GM12878 (cell line): ENCODE data around the gene RGS19. TPM values are rescaled to one million over a fixed set of nuclear protein-coding genes. Genes with fewer than 3 reads are reported as not detected.

Experiments used
- CHD4 ChIP-seq: fragments of 200-600 bp; sonication (generic); IDR thresholded peaks from 2 replicates; pipeline ENCODE4 v1.6.1; 2016; ENCODE audit warnings: mild to moderate bottlenecking
- CREB1 ChIP-seq: IDR thresholded peaks from 2 replicates; pipeline ENCODE4 v1.6.1; 2012; ENCODE audit warnings: low read depth, mild to moderate bottlenecking, inconsistent platforms
- E2F8 ChIP-seq: fragments of 450-650 bp; IDR thresholded peaks from 2 replicates; pipeline ENCODE4 v1.6.1; 2018; ENCODE audit warnings: mild to moderate bottlenecking, low read depth, moderate library complexity; ENCODE audit not compliant: partially characterized antibody
- EZH2 ChIP-seq: IDR thresholded peaks from 2 replicates; pipeline ENCODE4 v1.6.1; 2012; ENCODE audit warnings: low read depth, mild to moderate bottlenecking, control low read depth, inconsistent platforms, low read length, borderline replicate concordance; ENCODE audit not compliant: control insufficient read depth
- FOXK2 ChIP-seq: fragments of 450-650 bp; IDR thresholded peaks from 2 replicates; pipeline ENCODE4 v1.6.1; 2017; ENCODE audit warnings: mild to moderate bottlenecking, moderate library complexity
- IKZF1 ChIP-seq: fragments of 450-650 bp; conservative IDR thresholded peaks from 2 replicates; pipeline ENCODE4 v1.6.1; 2017; ENCODE audit warnings: antibody characterized with exemption, mild to moderate bottlenecking
- NFIC ChIP-seq: IDR thresholded peaks from 2 replicates; pipeline ENCODE4 v1.6.1; 2012; ENCODE audit warnings: low read depth, mild to moderate bottlenecking, inconsistent platforms, low read length, moderate library complexity
- NR2F1 ChIP-seq: fragments of 450-650 bp; conservative IDR thresholded peaks from 2 replicates; pipeline ENCODE4 v1.6.1; 2017; ENCODE audit warnings: mild to moderate bottlenecking
- NRF1 ChIP-seq: conservative IDR thresholded peaks from 2 replicates; pipeline ENCODE4 v1.6.1; 2011; ENCODE audit warnings: mild to moderate bottlenecking, low read depth, low read length, improper control_type of control experiment
- PAX5 ChIP-seq: IDR thresholded peaks from 2 replicates; pipeline ENCODE4 v1.6.1; 2011; ENCODE audit warnings: low read depth, low read length, borderline replicate concordance
- PBX3 ChIP-seq: IDR thresholded peaks from 2 replicates; pipeline ENCODE4 v1.6.1; 2011; ENCODE audit warnings: mild to moderate bottlenecking, low read depth, low read length, moderate library complexity; ENCODE audit not compliant: insufficient replicate concordance
- RELA ChIP-seq: fragments of 450-650 bp; IDR thresholded peaks from 2 replicates; pipeline ENCODE4 v1.8.0; 2014; ENCODE audit warnings: borderline replicate concordance; ENCODE audit not compliant: partially characterized antibody
- SMARCA5 ChIP-seq: fragments of 450-650 bp; IDR thresholded peaks from 2 replicates; pipeline ENCODE4 v1.6.1; 2017; ENCODE audit warnings: mild to moderate bottlenecking
- TAF1 ChIP-seq: IDR thresholded peaks from 2 replicates; pipeline ENCODE4 v1.6.1; 2011; ENCODE audit warnings: mild to moderate bottlenecking, low read depth, low read length, borderline replicate concordance
- USF1 ChIP-seq: IDR thresholded peaks from 2 replicates; pipeline ENCODE4 v1.6.1; 2011; ENCODE audit warnings: borderline replicate concordance, low read depth, mild to moderate bottlenecking, moderate library complexity, mixed read lengths, low read length; ENCODE audit not compliant: insufficient read depth; ENCODE audit errors: extremely low read length
- USF2 ChIP-seq: IDR thresholded peaks from 2 replicates; pipeline ENCODE4 v1.6.1; 2011; ENCODE audit warnings: low read depth, low read length, improper control_type of control experiment, borderline replicate concordance
- ZBED1 ChIP-seq: IDR thresholded peaks from 2 replicates; pipeline ENCODE4 v1.6.1; 2016; ENCODE audit warnings: borderline replicate concordance
- ZBTB4 ChIP-seq: fragments of 450-650 bp; formaldehyde crosslinking; IDR thresholded peaks from 2 replicates; pipeline ENCODE4 v1.4.0; 2022; ENCODE audit warnings: mild to moderate bottlenecking, moderate library complexity
- ZNF217 ChIP-seq: fragments of 450-650 bp; IDR thresholded peaks from 2 replicates; pipeline ENCODE4 v1.6.1; 2017; ENCODE audit warnings: antibody characterized with exemption, mild to moderate bottlenecking
- polyA plus RNA-seq, 11 experiments: library from polyadenylated mRNA; depleted of rRNA in 4 of 11; unstranded in 6 of 11; stranded (reverse) in 5 of 11; fragments of >200 nt; fragmentation: Nextera tagmentation in 4 of 11; fragmentation: Illumina TruSeq in 1 of 11; extraction: Ambion mirVana in 4 of 11; extraction: Trizol in 1 of 11; gene quantifications; 1 replicate in 1 of 11; 2 replicates in 10 of 11; pipeline versions ENCODE4 v1.2.1 to v1.2.3, GENCODE V29; 2011 to 2016; ENCODE audit warnings: inconsistent platforms in 2 of 11, missing spikeins in 2 of 11, low read depth in 1 of 11
- total RNA-seq, 4 experiments: library from RNA; depleted of rRNA in 3 of 4; stranded (reverse); fragments of >200 nt in 3 of 4; fragmentation: Illumina TruSeq in 1 of 4; extraction: Trizol in 1 of 4; gene quantifications; 2 replicates each; pipeline versions ENCODE4 v1.2.1 to v1.2.3, GENCODE V29; 2013 to 2021

The RGS19 gene
- total and polyA plus RNA-seq, 10 of the 15 experiments (the other 5 are each of a cell fraction or from before 2014, with no cell fraction given): 0.82 to 62.4 (median 39.8) TPM

GRCh38 chr20:64062596-64063388 is 16.5 kb downstream of the RGS19 start, which contains the start of gene TCEA2 (continued):
- no peak for TF ChIP-seq FOXK2
- 0 out of 2 replicates have a peak, but pooled peaks have one; percentile 47 for TF ChIP-seq ZNF217
- 0 out of 2 replicates have a peak, but pooled peaks have one; percentile 35 for TF ChIP-seq SMARCA5
- TF ChIP-seq USF2: no peak
- no peak for TF ChIP-seq NRF1
- no peak for TF ChIP-seq PBX3
- TF ChIP-seq CHD4: no peak
- TF ChIP-seq IKZF1: peak; percentile 100
- no peak for TF ChIP-seq NFIC
- TF ChIP-seq TAF1: 0 out of 2 replicates have a peak, but pooled peaks have one; percentile 5
- TF ChIP-seq PAX5: no peak
- no peak for TF ChIP-seq EZH2
- TF ChIP-seq CREB1: peak; percentile 84
- TF ChIP-seq USF1: peak; percentile 33
- peak; percentile 64; the same call in 1 of the 2 replicates for TF ChIP-seq NR2F1
- TF ChIP-seq RELA: peak; percentile 91
- no peak for TF ChIP-seq ZBED1
- no peak for TF ChIP-seq ZBTB4 (CRISPR knock-in tag)
- TF ChIP-seq E2F8: no peak
